K562 (cell line): ENCODE data around the gene CEP20. TPM values are rescaled to one million over a fixed set of nuclear protein-coding genes. Genes with fewer than 3 reads are reported as not detected.

Experiments used
- EP300 ChIP-seq: IDR thresholded peaks from 2 replicates; pipeline ENCODE4 v1.6.1; 2012; ENCODE audit warnings: low read length, improper control_type of control experiment
- ETS1 ChIP-seq: conservative IDR thresholded peaks from 2 replicates; pipeline ENCODE4 v1.6.1; 2011; ENCODE audit warnings: low read depth, mild to moderate bottlenecking, low read length; ENCODE audit not compliant: control insufficient read depth
- FOSL1 ChIP-seq: fragments of 200-800 bp; sonication (Bioruptor generic); conservative IDR thresholded peaks from 2 replicates; pipeline ENCODE4 v1.6.1; 2016; ENCODE audit warnings: missing genetic modification characterization, missing compliant biosample characterization
- JUNB ChIP-seq: fragments of 450-650 bp; formaldehyde crosslinking; conservative IDR thresholded peaks from 2 replicates; pipeline ENCODE4 v1.4.0; 2020; ENCODE audit warnings: mild to moderate bottlenecking
- MGA ChIP-seq: fragments of 450-650 bp; IDR thresholded peaks from 2 replicates; pipeline ENCODE4 v1.6.1; 2016; ENCODE audit warnings: mild to moderate bottlenecking, moderate library complexity
- MYBL2 ChIP-seq, 2 experiments: fragments of 450-650 bp in 1 of 2; sonication (generic) in 1 of 2; formaldehyde crosslinking in 1 of 2; IDR thresholded peaks; 2 replicates each; pipeline versions ENCODE4 v1.6.1 to v1.8.1; 2017 to 2022; ENCODE audit warnings: borderline replicate concordance in 1 of 2, inconsistent platforms in 1 of 2, low read depth in 1 of 2, mild to moderate bottlenecking in 1 of 2, missing genetic modification reagents in 1 of 2, moderate library complexity in 1 of 2
- POLR3G ChIP-seq: IDR thresholded peaks from 2 replicates; pipeline ENCODE4 v1.6.1; 2011; ENCODE audit not compliant: insufficient read length, insufficient replicate concordance; ENCODE audit errors: extremely low read depth
- PTRF ChIP-seq: fragments of 450-650 bp; IDR thresholded peaks from 2 replicates; pipeline ENCODE4 v1.6.1; 2016; ENCODE audit warnings: mild to moderate bottlenecking, missing genetic modification characterization, missing compliant biosample characterization
- STAT5A ChIP-seq: IDR thresholded peaks from 2 replicates; pipeline ENCODE4 v1.6.1; 2012; ENCODE audit warnings: low read length, inconsistent platforms, borderline replicate concordance
- TEAD1 ChIP-seq, 2 experiments: fragments of 450-650 bp in 1 of 2; sonication (generic) in 1 of 2; formaldehyde crosslinking; IDR thresholded peaks; 2 replicates each; pipeline versions ENCODE4 v1.4.0 to v1.8.0; 2020 to 2022; ENCODE audit warnings: mild to moderate bottlenecking in 2 of 2, missing genetic modification reagents in 1 of 2
- ZBTB12 ChIP-seq: fragments of 250-450 bp; sonication (Bioruptor Pico); IDR thresholded peaks from 2 replicates; pipeline ENCODE4 v1.4.0; 2020
- ZNF165 ChIP-seq: fragments of 250-450 bp; sonication (Bioruptor Pico); IDR thresholded peaks from 2 replicates; pipeline ENCODE4 v1.4.0; 2020; ENCODE audit warnings: borderline replicate concordance
- ZNF431 ChIP-seq: sonication (generic); formaldehyde crosslinking; IDR thresholded peaks from 2 replicates; pipeline ENCODE4 v1.8.0; 2022; ENCODE audit warnings: mild to moderate bottlenecking, missing genetic modification reagents
- ZNF583 ChIP-seq: fragments of 250-450 bp; sonication (Bioruptor Pico); IDR thresholded peaks from 2 replicates; pipeline ENCODE4 v1.4.0; 2020
- ZZZ3 ChIP-seq: fragments of 450-650 bp; IDR thresholded peaks from 2 replicates; pipeline ENCODE4 v1.6.1; 2016; ENCODE audit warnings: antibody characterized with exemption, mild to moderate bottlenecking, moderate library complexity
- polyA plus RNA-seq, 8 experiments: library from polyadenylated mRNA; depleted of rRNA in 4 of 8; stranded (reverse) in 5 of 8; unstranded in 3 of 8; fragments of >200 nt; fragmentation: Nextera tagmentation in 2 of 8; fragmentation: Illumina TruSeq in 1 of 8; extraction: Ambion mirVana in 2 of 8; extraction: Trizol in 1 of 8; gene quantifications; 2 replicates each; pipeline versions ENCODE4 v1.2.1 to v1.2.3, GENCODE V29; 2011 to 2014; ENCODE audit warnings: inconsistent platforms in 1 of 8, missing spikeins in 1 of 8
- total RNA-seq, 7 experiments: library from RNA; depleted of rRNA in 6 of 7; stranded (reverse); fragments of >200 nt in 6 of 7; fragmentation: Illumina TruSeq in 2 of 7; extraction: Trizol in 2 of 7; gene quantifications; 2 replicates each; pipeline versions ENCODE4 v1.2.1 to v1.2.3, GENCODE V29; 2011 to 2021; ENCODE audit warnings: low replicate concordance in 1 of 7

CEP20 gene
- total and polyA plus RNA-seq, 9 of the 15 experiments (the other 6 are each of a cell fraction or from before 2014, with no cell fraction given), result 41.3 to 150 (median 104) TPM

- TF ChIP-seq MGA (peak; percentile 40), EP300 (peak; percentile 80), FOSL1 (tag) (peak; percentile 65), PTRF (tag) (peak; percentile 58; the same call in 1 of the 2 replicates), ETS1 (no peak), POLR3G (no peak), ZNF165 (no peak), JUNB (no peak), STAT5A (no peak), ZBTB12 (CRISPR knock-in tag) (no peak), ZNF431 (no peak), ZZZ3 (no peak), MYBL2 (IDR thresholded peaks at IDR 0.05; ENCODE audit: low read depth) (no peak), MYBL2 (CRISPR knock-in tag; IDR thresholded peaks at IDR 0.05; ENCODE audit: borderline replicate concordance) (no peak), ZNF583 (CRISPR knock-in tag) (peak; percentile 44; the same call in 1 of the 2 replicates), TEAD1 (CRISPR knock-in tag; IDR thresholded peaks at IDR 0.05) (0 out of 4 replicates have a peak, but pooled peaks of 1 of the 2 experiments have one; percentile 66)
These were observed 2.8 kb downstream of the CEP20 start (continued) for GRCh38 chr16:15885560-15886001.
